ENCODE measurements around the gene FRK.
"Not testable (repeated sequence)": the region's sequence is repeated elsewhere in the genome, so short reads cannot be mapped to it uniquely, and the experiment has no call there.

DNA sequence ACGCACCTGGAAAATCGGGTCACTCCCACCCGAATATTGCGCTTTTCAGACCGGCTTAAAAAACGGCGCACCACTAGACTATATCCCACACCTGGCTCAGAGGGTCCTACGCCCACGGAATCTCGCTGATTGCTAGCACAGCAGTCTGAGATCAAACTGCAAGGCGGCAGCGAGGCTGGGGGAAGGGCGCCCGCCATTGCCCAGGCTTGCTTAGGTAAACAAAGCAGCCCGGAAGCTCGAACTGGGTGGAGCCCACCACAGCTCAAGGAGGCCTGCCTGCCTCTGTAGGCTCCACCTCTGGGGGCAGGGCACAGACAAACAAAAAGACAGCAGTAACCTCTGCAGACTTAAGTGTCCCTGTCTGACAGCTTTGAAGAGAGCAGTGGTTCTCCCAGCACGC, 100.4 kb downstream of the FRK start:
- TF ChIP-seq POLR2A, CTCF (IDR thresholded peaks at IDR 0.05): not testable (repeated sequence)
